Natural killer cell (primary cell): Measurements from ENCODE around the gene ANKRD11. TPM values are rescaled to one million over a fixed set of nuclear protein-coding genes. Genes with fewer than 3 reads are reported as not detected.

ENCODE experiments used
- ATAC-seq, 3 donors: fragments of 150-1000 bp in 2 of 3; fragments of 200-7000 bp in 1 of 3; cut with Tn5 transposase; 1 replicate in 1 of 3; 2 replicates in 2 of 3; pipeline ENCODE4 v1.10.0; 2021; ENCODE audit warnings: mild to moderate bottlenecking in 2 of 3, moderate library complexity in 2 of 3
- DNase-seq, 2 donors: peaks; one replicate each; pipeline versions ENCODE4 v3.0.0 to v3.0.0-alpha.2; 2013 to 2021; ENCODE audit warnings: mixed read lengths in 1 of 2
- H3K27ac ChIP-seq: one replicate; pipeline ENCODE4 v1.5.1; 2013; ENCODE audit warnings: mild to moderate bottlenecking, low read length
- H3K27me3 ChIP-seq: one replicate; pipeline ENCODE4 v1.6.1; 2013; ENCODE audit warnings: low read length; ENCODE audit not compliant: control insufficient read depth, insufficient read depth
- H3K36me3 ChIP-seq: one replicate; pipeline ENCODE4 v1.6.1; 2013; ENCODE audit warnings: low read length; ENCODE audit not compliant: control insufficient read depth, insufficient read depth
- H3K4me1 ChIP-seq: one replicate; pipeline ENCODE4 v1.6.1; 2013; ENCODE audit warnings: low read length; ENCODE audit not compliant: control insufficient read depth, insufficient read depth
- H3K4me3 ChIP-seq: one replicate; pipeline ENCODE4 v1.5.1; 2013; ENCODE audit warnings: low read length
- H3K9me3 ChIP-seq: one replicate; pipeline ENCODE4 v1.6.1; 2013; ENCODE audit warnings: low read length; ENCODE audit not compliant: control insufficient read depth, insufficient read depth
- H3K27ac Mint-ChIP-seq, 2 donors: one replicate each; pipeline ENCODE4 v1.8.0; 2022; ENCODE audit warnings: mild to moderate bottlenecking in 2 of 2, mixed read lengths in 2 of 2, moderate library complexity in 1 of 2
- H3K27me3 Mint-ChIP-seq, 2 donors: one replicate each; pipeline ENCODE4 v1.8.0; 2022; ENCODE audit warnings: low read depth in 2 of 2, mixed read lengths in 2 of 2
- H3K36me3 Mint-ChIP-seq: one replicate; pipeline ENCODE4 v1.8.0; 2022; ENCODE audit warnings: mixed read lengths
- H3K4me1 Mint-ChIP-seq, 2 donors: one replicate each; pipeline ENCODE4 v1.8.0; 2022; ENCODE audit warnings: mixed read lengths in 2 of 2
- H3K4me3 Mint-ChIP-seq: one replicate; pipeline ENCODE4 v1.8.0; 2022; ENCODE audit warnings: mild to moderate bottlenecking, moderate library complexity, mixed read lengths
- H3K9me3 Mint-ChIP-seq, 2 donors: one replicate each; pipeline ENCODE4 v1.8.0; 2022; ENCODE audit warnings: mixed read lengths in 2 of 2
- WGBS: methylation state at CpG from one replicate; pipeline ENCODE4 v1.1.7; 2013; ENCODE audit warnings: missing lambda C conversion rate; ENCODE audit not compliant: insufficient coverage; 5-methylcytosine and 5-hydroxymethylcytosine counted together
- intact Hi-C: fragments of 100-400 bp; cut with micrococcal nuclease; formaldehyde crosslinking; loops from one replicate; pipeline ENCODE4 v1.14.2; 2022
- total RNA-seq, 4 donors: library from RNA; stranded (reverse); fragments of 120-200 nt in 1 of 4; gene quantifications; one replicate each; pipeline versions ENCODE4 v1.2.3 to v1.2.4, GENCODE V29; 2013 to 2022
- TF ChIP-seq, protein P1 (sequence below): fragments of 200-600 bp; IDR thresholded peaks from one replicate; pipeline ENCODE4 v1.8.0; 2022; ENCODE audit warnings: antibody characterized with exemption

Gene ANKRD11
- total RNA-seq, 3 donors from 2014 or later (not counting 1 experiment from before 2014, with no cell fraction given) = 230 to 299 (median 287) TPM

- DNase-seq = no peak
- no peak overlapping the region for H3K4me3 ChIP-seq
- ATAC-seq = no peak
- H3K27ac ChIP-seq = no peak overlapping the region
- no peaks in the 10 kb centered on the region for H3K9me3 ChIP-seq
- H3K36me3 Mint-ChIP-seq = no peaks in the 10 kb centered on the region
- H3K27me3 ChIP-seq = no peaks in the 10 kb centered on the region
- intact Hi-C loops = no loop called here
- no peaks in the 10 kb centered on the region for H3K9me3 Mint-ChIP-seq
- peaks cover 9% of the 10 kb centered on the region for H3K36me3 ChIP-seq
- peaks cover 39 to 64% of the 10 kb centered on the region in 2 donors for H3K4me1 Mint-ChIP-seq
- H3K27me3 Mint-ChIP-seq = no peaks in the 10 kb centered on the region
- peaks cover 42% of the 10 kb centered on the region for H3K4me1 ChIP-seq
- no peak overlapping the region for H3K4me3 Mint-ChIP-seq
- peak overlapping the region in 1 of 2 donors; percentile 62 for H3K27ac Mint-ChIP-seq
- WGBS = 93% methylated on average over 24 of the region's 24 CpGs
- TF ChIP-seq, protein P1, sequence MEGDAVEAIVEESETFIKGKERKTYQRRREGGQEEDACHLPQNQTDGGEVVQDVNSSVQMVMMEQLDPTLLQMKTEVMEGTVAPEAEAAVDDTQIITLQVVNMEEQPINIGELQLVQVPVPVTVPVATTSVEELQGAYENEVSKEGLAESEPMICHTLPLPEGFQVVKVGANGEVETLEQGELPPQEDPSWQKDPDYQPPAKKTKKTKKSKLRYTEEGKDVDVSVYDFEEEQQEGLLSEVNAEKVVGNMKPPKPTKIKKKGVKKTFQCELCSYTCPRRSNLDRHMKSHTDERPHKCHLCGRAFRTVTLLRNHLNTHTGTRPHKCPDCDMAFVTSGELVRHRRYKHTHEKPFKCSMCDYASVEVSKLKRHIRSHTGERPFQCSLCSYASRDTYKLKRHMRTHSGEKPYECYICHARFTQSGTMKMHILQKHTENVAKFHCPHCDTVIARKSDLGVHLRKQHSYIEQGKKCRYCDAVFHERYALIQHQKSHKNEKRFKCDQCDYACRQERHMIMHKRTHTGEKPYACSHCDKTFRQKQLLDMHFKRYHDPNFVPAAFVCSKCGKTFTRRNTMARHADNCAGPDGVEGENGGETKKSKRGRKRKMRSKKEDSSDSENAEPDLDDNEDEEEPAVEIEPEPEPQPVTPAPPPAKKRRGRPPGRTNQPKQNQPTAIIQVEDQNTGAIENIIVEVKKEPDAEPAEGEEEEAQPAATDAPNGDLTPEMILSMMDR = no peak
Measured at GRCh38 chr16:89295071-89295900, 195.1 kb downstream of the ANKRD11 start.

DNA sequence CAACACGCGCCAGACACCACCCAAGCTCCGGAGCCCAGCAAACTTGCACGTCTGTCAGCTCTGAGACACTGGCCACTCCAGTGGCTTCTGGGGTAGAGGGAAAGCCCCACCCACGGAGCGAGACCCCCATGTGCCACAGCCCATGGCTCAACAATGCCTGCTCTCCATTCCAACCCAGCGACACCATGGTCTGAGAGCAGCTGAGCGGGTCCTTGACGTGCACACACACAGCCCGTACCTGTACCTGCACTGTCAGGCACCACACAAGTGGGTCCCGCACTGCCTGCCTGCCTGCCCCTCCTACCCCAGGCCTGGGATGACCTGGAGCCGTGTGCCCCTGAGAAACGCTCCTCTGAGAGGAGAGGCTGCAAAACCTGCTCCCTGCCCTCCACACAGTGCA is 195.9 kb downstream of the ANKRD11 start:
- no peaks in the 10 kb centered on the region for H3K27me3 Mint-ChIP-seq
- H3K4me1 ChIP-seq = peaks cover 44% of the 10 kb centered on the region
- DNase-seq = no peak
- H3K9me3 Mint-ChIP-seq = no peaks in the 10 kb centered on the region
- no peak overlapping the region for H3K4me3 Mint-ChIP-seq
- no peak for ATAC-seq
- no peak overlapping the region for H3K27ac ChIP-seq
- H3K36me3 Mint-ChIP-seq = no peaks in the 10 kb centered on the region
- peaks cover 42 to 67% of the 10 kb centered on the region in 2 donors for H3K4me1 Mint-ChIP-seq
- WGBS = 92% methylated on average over 13 of the region's 13 CpGs
- no peak overlapping the region for H3K4me3 ChIP-seq
- TF ChIP-seq, protein P1 = no peak
- no peaks in the 10 kb centered on the region for H3K9me3 ChIP-seq
- intact Hi-C loops = no loop called here
- H3K36me3 ChIP-seq = peaks cover 9% of the 10 kb centered on the region
- H3K27me3 ChIP-seq = no peaks in the 10 kb centered on the region
- peak overlapping the region; percentile 34 to 47 for H3K27ac Mint-ChIP-seq

GRCh38 chr16:89293276-89294143 is 196.9 kb downstream of the ANKRD11 start:
- ATAC-seq (no peak), DNase-seq (no peak)
- intact Hi-C loops = no loop called here
- H3K9me3 Mint-ChIP-seq = no peaks in the 10 kb centered on the region
- no peaks in the 10 kb centered on the region for H3K27me3 Mint-ChIP-seq
- Histone ChIP-seq H3K9me3 (no peaks in the 10 kb centered on the region), H3K4me1 (peaks cover 39% of the 10 kb centered on the region), H3K4me3 (no peak overlapping the region), H3K27me3 (no peaks in the 10 kb centered on the region), H3K27ac (no peak overlapping the region), H3K36me3 (peaks cover 13% of the 10 kb centered on the region)
- 95% methylated on average over 28 of the region's 28 CpGs for WGBS
- H3K27ac Mint-ChIP-seq = no peak overlapping the region
- H3K36me3 Mint-ChIP-seq = no peaks in the 10 kb centered on the region
- no peak overlapping the region for H3K4me3 Mint-ChIP-seq
- peaks cover 39 to 64% of the 10 kb centered on the region in 2 donors for H3K4me1 Mint-ChIP-seq
- TF ChIP-seq, protein P1 = no peak
